ENCODE results near the gene TRABD.

- TF ChIP-seq GATA2 (IDR thresholded peaks at IDR 0.05; ENCODE audit: low read depth, low read length), result no peak
- no peak for TF ChIP-seq GATA3 (IDR thresholded peaks at IDR 0.05; ENCODE audit: low read depth, low read length)
These were observed 12.3 kb upstream of the TRABD start for GRCh38 chr22:50173311-50173982.

Data from SH-SY5Y (cell line).